ENCODE measurements around the gene ADGRG3.

Gene ADGRG3

DNA sequence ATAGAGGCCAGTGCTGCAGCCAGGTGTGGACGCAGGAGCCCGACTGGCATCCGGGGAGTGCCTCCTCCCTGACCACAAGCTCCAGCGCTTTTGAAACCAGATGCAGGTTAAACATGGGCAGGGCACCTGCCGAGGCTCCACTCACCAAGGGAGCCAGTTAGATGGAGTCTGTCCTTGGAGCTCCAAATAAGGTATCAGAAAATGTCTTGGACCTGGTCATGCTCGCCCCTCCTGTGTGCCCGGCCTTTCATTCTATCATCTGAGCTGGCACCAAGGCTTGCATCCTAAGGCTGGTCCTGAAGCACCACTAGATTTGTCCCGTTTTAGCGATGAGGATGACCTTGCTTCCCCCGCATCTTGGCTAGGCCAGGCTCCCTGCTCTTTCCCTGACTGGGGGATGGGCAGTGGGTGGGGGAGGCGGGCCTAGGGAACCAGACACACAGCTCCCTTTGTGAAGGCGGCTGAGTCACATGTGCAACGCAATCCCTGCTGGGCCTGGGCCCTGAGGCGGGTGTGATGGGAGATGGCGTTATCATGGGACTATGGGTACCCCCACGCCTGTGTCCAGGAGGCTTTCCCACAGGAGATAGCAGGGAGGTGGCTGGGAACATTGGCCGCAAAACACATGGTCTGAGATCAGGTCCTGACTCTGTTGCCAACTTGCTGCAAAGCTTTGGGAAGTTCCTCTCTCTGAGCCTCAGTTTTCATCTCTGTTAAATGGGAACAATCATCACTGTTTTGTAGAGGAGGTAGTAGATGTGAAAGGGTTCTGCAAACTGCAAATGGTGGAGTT, 44.7 kb upstream of the ADGRG3 start:
- no peak for TF ChIP-seq CTCF (IDR thresholded peaks at IDR 0.05)

- no peak for TF ChIP-seq CTCF (IDR thresholded peaks at IDR 0.05)
These were observed 43.9 kb upstream of the ADGRG3 start for GRCh38 chr16:57624044-57624688.

DNA sequence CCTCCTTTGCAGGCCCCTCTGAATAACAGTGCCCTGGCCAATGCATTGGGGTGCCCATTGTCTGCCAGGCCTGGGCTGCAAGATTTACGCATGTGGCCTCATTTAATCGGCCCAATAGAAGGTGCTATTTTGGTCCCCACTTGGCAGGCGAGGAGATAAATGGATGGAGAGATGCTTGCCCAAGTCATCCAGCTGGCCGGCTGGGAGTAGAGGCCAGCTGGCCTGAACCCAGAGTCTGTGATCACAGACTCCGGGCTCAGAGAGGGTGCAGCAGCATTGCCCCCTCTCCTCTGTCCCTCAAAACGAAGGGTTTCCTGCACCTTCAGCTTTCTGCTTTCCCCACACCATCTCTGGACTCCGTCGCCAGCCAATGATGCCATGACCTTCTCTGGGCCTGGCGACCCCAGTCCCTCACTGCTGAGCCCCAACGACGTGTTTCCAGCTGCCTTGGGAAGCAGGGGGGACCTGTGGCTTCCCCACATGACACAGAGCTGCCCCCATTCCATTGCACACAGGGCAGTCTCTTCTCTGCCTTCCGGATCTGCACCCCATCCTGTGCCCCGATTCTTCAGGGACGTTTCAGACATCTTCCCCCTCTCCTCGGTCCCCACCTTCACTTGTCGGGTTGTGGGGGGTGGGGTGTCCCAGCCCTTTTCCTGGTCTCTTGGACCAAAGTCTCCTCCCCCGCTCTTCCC, 43.2 kb upstream of the ADGRG3 start:
- TF ChIP-seq CTCF (IDR thresholded peaks at IDR 0.05) = no peak

DNA sequence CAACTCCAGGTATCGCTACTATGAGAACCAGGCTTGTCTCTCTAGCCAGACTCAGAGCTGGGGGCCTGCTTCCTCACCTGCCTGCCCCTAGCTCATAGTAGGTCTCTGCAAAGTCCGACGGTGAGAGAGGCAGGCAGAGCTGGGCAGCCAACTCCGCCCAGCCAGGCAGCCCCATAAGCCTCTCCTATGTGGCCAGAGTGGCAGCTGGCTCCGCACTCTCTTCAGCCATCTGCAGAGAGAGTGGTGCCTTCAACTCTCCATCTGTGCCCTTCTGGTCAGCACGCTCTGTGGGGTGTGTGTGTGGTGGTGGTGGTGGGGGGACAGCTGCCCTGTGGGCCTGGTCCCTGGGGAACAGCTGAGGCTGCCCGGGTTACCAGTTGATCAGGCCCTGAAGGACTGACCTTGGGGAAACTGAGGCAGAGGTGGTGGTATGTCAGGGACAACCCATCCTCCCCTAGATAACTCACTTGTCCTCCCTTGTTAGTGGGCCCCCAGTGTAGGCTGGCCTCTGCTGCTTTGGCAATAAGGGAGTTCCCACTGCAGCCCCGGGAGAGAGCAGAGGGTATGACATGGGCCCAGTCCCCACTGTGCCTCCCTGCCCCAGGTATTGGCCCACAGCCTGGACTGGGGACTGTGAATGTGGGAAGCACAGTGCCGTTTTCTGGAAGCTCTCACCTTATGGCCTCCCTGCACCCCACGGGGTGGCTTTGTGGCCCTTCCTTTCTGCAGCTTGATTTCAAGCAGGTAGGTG, 41.5 kb upstream of the ADGRG3 start:
- no peak for TF ChIP-seq CTCF (IDR thresholded peaks at IDR 0.05)

DNA sequence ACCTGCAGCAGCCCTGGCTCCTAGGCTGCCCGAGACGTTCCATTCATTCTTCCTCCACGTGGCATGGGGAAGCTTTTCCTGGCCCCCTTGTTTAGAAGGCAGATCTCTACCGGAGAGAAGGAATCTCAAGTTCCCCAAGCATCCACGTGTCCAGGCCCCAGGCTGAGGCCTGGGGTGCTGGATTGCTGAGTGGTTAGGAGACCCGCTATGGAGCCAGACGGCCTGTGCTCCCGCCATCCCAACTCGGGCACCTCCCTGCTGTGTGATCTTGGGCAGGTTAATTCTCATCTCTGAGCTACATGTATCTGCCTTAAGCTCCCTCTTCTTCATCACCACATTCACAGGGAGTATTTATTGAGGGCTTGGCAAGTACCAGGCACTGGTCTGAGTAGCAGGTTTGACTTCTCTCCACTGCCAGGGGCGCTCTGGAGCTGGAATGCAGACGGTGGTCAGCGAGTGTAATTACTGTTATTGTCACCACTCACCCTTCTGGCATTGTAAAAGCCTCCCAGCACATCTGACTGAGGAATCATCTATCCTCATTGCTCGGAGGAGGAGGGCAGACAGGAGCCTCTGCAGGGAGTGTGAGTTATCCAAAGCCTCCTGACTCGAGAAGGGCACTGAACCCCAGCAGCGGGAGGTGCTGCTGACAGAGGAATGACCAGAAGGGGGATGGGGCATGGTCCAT, 40.8 kb upstream of the ADGRG3 start:
- no peak for TF ChIP-seq CTCF (IDR thresholded peaks at IDR 0.05)

GRCh38 chr16:57628008-57628781, 39.9 kb upstream of the ADGRG3 start, which contains the start of gene ADGRG1:
Gene ADGRG1, plus strand, starts transcription at chr16:57628630. Its CDS starts 21,658 bp downstream, at chr16:57650288.
- TF ChIP-seq CTCF (IDR thresholded peaks at IDR 0.05) = no peak

Data from LNCAP (cell line).